Activated CD4-positive, alpha-beta T cell treated with anti-CD3 and anti-CD28 coated beads for 1 hour (primary cell): Measurements from ENCODE around the gene COMMD9.
"Not testable (repeated sequence)": the region's sequence is repeated elsewhere in the genome, so short reads cannot be mapped to it uniquely, and the experiment has no call there.

Experiments
- DNase-seq: peaks from one replicate; pipeline ENCODE4 v3.0.0-alpha.2; 2020

Gene COMMD9

DNA sequence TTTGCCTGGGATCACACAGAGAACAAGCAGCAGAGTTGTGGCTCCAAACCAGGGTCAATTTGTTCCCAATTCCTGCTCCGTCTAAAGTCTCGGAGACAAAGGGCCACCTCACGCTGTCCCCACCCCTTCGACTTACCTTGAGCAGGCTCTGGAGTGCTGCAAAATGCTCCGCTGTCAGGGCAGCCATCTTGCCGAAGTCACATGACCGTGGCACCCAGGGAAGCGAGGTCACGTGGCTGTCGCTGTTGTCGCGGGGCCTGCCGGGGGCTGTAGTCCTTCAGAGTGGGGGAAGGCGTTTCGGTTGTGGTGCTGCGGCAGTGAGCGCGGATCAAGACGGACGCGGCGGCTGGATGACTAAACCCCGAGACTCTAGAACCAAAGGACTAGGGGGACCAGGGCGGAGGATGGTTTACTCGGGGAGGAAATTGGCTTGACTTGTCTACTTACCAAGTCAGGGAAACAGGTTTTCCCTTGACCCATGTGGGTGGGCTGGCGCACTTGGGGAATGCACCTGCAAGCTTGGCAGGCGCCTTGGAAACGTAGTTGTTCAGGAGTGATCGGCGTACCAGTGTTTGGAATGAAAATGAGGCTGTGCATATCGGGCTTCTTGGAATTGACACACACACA is at the start of gene COMMD9:
Gene COMMD9, minus strand, starts transcription at position 199 of the 627 bp plus-strand sequence. Its CDS starts 12 bp downstream, at position 187.
- peak; percentile 91 for DNase-seq

DNA sequence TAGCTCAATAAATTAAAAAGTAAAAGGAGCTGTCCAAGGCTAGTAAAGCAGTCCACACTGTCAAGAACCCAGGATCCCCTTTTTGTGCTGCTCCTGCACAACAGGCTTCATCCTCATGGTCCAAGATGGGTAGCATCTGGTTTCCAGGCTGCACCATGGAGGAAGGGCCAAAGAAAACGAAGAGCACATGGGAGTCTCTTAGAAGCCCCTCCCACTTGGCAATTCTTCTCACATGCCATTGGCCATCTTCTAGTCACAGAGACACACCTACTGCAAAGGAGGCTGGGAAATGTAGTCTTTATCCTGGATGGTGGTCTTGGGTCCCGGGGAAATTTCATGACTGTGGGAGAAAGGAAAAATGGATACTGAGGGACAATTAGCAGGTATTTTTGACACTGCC is 44.7 kb upstream of the COMMD9 start:
- no peak for DNase-seq

DNA sequence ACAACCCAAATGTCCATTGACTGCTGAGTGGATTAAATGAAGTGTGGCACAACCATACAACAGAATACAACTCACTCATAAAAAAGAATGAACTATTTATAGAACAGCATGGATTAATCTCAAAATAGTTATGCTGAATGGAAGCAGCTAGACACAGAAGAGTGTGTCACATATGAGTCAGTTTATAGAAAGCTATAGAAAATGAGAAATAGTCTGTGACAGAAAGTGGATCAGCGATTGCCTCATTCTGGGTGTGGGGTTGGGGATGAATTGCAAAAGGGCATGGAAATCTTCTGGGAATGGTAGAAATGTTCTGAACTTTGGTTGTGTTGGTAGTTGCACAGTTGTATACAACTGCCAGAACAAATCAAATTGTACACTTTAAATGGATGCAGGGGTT is 44.2 kb upstream of the COMMD9 start:
- DNase-seq = no peak

DNA sequence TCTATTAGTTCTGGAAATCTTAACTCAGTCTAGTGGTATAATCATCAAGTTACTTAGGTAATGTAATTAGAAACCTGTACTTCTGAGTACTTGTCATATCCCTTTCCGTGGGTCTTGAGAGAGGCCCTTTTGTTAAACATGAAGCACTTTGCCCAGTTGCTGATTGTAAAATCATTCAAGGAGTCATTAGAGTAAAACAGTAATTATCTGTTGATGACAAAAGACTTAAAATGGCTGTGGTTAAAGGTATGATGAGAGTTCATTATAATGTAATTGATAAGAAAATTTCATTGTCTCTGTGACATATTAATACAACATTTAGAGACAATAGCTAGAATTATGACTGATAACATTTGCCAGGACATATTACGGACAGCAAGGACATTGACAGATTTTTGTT is 41.2 kb upstream of the COMMD9 start:
- DNase-seq = no peak

DNA sequence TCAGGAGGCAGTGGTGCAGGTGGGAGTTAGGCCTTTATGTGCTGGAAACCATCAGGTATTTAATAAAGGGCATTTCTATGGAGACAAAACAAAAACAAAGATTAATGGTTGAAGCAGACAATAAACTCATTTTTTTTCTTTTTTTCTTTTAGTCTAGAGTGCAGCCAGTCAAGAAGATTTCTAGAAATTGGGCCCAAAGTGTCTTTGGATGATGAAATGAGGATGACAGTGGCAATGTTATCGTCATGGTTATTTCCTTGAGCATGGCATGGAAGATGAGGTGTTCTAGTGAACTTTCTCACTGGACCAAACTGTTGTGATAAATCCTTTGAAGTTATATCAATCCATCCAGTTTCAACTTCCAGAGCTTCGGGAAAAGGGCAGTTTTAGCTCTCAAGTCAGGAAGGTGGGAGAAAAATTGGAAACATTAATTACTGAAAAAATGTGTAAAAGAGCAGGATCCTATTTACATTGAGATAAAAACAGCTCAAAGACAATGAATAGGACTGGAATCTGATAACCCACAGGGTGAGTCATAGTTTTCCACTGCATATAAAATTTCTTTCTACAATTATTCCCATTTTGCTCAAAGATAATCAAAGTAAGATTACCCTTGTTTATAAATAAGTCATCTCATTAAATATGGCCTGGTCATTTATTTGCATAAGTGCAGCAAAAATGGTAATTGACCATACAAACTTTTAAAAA is 39.9 kb upstream of the COMMD9 start:
- no peak for DNase-seq

DNA sequence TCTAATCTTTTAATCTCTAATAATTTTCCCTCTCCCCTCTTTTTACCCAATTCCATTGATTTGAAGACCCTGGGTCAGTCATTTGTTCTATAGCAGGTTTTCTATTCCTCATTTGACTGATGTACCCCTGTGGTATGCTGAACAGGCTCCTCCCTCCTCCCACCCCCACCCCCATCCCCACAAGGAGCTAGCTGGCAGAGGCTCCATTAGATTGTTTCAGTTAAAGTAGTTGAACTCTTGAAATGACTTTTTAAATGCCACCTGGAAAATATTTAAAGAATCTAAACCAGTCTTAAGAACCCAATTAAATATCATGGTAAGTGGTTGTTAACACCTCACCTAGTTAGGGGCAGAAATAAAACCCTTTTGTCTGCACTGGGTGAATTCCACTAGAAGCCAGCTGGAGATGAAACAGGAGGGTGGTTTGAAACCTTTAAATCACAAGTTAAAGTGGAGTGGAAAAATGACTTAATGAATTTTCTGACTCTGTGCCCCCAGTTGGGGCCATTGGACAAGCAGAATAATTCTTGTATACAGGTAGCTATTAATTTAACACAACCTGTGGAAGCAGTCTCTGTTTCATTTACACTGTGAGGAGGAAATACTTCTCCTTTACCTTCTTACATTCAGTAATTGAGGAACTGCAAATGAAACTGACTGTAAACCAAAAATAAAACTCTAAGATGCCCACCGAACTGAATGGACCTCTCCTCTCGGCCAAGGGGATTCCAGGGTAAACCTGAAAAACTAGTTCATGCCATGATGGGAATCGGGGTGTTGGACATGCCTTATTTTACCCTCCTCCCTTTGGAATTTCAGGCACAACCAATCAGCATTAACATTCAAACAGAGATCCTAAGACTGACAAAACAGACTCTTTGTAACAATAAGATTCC is 37.5 kb upstream of the COMMD9 start:
- no peak for DNase-seq

DNA sequence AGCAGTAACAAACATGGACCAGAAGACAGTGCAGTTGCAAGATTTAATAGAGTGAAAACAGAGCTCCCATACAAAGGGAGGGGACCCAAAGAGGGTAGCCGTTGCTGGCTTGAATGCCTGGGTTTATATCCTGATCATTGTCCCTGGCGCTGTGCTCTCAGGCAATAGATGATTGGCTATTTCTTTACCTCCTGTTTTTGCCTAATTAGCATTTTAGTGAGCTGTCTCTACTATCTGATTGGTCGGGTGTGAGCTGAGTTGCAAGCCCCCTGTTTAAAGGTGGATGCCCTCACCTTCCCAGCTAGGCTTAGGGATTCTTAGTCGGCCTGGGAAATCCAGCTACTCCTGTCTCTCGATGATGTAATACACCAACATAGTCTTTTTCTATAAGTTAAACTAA is 36.2 kb upstream of the COMMD9 start:
- not testable (repeated sequence) for DNase-seq

DNA sequence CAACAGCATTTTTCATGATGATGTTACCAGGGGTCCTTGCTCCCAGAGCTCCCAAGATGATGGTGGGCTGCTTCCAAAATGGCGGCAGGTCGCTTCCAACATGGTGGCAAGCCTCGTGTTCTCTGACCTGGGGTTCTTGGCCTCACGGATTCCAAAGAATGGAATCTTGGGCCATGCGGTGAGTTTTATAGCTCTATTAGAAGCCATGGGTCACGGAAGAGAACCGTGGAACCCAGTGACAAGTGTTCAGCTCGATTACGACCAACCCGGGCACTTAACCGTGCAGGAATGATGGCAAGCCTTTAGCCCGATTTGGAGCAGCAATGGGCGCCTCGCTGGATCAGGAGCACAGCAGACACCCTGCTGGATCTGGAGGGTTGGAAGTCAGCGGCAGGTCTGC is 35.7 kb upstream of the COMMD9 start:
- not testable (repeated sequence) for DNase-seq

DNA sequence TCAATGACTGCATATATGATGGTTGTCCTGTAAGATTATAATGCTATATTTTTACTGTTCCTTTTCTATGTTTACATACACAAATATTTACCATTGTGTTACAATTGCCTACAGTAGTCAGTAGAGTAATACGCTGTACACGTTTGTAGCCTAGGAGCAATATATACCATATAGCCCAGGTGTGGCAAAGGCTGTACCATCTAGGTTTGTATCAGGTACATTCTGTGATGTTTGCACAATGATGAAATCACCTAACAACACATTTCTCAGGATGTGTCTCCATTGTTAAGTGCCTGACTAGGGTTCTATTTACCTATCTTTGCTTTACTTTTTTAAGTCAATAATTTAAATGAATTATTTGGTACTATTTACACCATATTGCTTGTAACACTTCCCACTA is 28.8 kb upstream of the COMMD9 start:
- no peak for DNase-seq

DNA sequence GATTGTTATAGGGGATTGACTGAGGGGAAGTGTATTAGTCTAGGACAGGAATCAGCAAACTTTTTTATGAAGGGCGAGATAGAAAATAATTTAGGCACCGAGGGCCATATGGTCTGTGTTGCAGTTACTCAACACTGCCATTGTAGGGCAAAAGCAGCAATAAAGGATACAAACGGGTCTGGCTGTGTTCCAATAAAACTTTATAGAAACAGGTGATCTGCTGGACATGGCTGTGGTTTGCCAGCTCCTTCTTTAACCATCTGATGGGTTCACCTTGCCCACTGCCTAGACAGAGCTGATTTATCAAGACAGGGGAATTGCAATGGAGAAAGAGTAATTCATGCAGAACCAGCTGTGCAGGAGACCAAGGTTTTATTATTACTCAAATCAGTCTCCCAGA is 26.8 kb upstream of the COMMD9 start:
- no peak for DNase-seq

DNA sequence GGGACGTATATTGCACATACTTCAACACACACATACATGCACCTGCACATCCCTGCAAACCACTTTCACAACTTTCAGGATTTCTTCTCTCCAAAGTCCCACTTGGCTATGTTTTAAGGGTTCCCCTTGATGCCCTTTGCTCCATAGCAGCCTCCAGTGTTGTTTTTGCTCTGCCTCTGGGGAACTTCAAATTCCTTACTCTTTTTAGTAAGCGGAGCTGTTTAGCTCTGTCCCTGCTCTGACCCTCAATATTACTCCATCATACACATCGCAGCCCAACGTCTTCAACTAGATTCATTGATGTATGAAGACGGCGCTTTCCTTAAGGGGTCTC is 25.2 kb upstream of the COMMD9 start:
- DNase-seq = no peak

DNA sequence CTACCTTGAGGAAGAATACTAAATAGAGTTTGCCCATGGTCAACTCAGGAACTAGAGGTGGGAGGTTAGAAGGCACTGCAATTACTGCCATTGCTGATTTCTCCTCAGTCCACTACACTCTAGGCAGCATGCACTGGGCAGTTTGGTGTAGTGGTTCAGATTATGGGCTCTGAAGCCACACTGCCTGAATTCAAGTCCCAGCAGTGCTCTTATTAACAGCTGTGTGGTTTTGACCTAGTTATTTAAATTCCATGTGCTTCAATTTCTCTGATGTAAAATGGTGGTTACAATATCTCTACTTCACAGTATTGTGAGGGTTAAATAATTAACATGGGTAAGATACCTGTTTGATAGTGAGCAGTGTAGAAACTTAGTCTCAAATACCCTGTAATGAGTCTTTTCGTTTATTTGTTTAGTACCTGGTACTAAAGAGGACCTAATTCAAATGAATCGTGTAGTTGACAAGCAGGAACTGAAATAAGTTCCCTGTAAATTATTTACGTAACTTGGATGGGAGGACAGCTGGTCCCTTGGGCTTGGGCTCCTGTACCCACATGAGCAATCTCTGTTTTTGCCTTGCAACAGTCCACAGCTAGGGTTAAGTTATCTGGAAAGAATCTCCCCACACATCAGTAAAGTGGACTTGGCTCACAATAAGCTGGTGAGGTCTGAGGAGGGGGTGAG is 24.7 kb upstream of the COMMD9 start:
- DNase-seq = no peak

DNA sequence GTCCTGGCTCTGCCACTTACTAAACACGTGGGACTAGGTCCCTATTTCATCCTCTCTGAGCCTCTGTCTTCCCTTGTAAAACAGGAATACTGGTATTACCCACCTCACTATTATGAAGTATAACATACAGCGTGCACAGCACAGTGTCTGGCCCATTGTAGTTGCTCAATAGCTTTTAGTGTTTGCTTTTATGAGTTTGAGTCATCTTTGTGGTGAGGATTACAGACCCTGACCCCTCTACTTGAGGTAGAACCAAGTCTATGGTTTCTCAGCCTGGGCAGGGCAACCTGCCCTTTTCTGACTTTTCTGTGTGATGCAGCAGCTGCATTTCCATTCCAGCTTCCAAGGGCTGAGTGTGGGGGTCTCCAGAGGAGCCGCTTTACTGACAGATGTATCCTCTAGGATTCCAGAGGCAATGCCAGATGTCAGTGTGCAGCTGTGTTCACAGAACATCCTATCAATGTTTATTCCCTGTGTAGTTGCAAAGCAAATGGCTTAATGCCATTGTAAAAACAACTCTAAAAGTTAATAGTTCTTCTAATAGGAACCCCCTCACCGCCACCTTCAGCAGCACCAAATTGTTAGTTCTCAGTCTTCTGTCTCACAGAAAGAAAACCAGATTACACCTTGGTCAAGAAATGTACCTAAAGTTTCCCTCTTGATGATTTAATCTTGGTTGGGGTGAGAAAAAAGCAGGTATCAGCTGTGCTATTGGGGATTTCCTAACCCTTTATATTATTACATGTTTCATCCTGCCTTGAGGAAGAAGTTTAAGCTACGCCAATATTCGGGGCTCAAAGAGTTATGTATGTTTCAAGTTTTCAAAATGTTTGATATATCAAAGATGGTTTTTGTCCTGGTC is 23.6 kb upstream of the COMMD9 start:
- DNase-seq = no peak

DNA sequence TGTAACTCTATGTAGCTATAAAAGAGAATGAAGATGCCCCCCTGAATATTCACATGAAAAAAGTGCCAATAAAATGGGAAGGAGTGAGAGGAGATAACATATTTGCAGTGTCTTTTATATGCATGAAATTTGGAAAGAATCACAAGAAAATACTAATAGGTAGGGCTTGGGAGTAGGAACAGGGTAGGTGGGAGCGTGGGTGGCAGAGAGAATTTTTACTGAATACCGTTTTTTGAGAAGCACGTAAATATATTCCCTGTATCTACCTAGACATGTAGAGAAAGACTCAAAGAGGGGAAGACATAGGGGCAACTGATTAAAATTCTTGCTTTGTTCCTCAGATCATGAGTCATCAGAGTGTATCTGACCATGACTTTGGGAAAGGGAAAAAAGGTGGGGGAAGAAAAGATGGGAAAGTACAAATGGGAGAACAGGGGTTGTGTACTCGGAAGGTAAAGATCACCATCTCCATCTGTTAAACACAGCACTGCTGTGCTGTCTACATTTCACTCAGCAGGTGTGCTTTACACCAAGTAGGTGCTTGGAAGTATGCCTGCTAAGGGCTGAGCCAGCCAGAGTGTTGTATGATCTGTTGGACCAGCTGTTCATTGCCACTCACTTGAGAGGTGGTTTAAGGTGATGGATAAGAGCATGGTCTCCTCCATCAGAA is 22.8 kb upstream of the COMMD9 start:
- no peak for DNase-seq

DNA sequence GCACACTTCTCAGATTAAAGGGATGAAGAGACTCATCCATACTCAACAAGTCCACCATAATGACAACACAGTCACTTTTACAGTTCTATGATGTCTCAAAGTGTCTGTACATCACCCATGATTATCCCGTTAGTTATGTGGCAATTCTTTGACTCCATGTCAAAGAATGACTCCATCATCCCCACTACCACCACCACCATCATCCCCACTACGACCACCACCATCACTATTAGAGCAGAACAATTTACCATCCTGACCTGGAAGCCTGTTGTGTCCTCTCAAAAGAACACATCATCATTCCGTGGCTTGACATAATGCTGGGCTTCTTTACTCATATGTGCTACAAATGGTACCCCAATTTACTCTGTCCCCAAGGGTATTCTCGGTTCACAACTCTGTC is 20.6 kb upstream of the COMMD9 start:
- DNase-seq = no peak

DNA sequence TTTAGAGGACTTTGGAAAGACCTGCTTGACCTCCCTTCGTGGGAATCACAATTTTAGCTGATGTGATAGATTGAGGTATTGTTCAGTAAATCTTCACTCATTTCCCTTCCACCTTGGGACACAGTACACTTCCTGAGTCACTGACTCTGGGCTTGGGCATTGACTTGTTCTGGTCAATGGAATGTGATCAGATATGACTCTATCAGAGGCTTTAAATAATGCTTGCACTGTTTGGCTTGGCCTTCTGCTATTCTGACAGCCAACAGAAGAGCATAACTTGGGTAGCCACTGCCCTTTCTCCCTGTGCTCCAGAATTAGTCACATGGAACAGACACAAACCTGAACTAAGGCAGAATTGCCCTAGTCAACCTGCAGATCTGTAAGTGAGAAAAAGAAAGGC is 19.4 kb upstream of the COMMD9 start:
- DNase-seq = no peak

DNA sequence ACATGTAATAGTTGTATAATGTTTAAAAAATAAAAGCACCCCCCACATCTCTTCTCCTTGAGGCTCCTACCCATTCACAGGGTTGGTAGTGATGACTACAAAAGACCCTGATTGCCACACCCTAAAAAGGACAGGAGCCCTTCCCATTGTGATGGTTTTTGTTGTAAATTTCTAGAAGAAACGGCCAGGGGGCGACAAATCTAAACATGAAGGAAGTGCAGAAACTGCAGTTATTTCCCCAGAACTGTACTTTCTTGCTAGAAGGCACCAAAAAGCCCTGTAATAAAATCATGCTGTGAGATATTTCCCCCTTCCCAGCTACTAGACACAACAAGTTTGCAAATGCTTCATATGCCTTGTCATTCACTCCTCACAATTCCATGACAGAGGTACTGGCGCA is 17.7 kb upstream of the COMMD9 start:
- no peak for DNase-seq

DNA sequence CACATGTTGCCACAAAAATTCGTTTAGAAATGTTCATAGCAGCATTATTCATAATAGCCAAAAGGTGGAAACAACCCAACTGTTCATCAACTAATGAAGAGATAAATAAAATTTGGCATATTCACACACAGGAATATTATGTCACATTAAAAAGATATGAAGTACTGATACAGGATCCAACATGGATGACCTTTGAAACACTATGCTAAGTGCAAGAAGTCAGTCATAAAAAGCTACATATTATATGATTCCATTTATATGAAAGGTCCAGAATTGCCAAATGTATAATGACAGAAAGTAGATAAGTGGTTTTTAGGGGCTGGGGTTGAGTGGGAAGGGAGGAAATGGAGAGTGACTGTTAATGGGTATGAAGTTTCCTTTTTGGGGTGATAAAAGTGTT is 15.8 kb upstream of the COMMD9 start:
- DNase-seq = no peak

DNA sequence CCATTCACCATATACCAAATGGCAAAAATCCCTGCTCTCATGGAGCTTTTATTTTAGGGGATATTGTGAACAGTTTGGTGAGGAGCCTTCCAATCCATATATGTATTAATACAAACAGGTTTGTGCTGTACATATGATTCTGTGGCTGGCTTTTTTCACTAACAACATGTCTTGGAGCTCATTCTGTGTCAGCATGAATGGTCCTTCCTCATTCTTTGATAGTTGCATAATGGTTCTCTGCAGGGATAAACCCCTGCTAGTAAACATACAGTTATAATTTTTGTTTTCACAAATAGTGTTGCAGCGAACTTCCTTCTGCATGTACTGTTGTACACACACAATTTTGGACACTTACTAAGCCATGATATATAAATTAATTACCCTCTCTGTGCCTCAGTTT is 15.1 kb upstream of the COMMD9 start:
- DNase-seq = no peak

DNA sequence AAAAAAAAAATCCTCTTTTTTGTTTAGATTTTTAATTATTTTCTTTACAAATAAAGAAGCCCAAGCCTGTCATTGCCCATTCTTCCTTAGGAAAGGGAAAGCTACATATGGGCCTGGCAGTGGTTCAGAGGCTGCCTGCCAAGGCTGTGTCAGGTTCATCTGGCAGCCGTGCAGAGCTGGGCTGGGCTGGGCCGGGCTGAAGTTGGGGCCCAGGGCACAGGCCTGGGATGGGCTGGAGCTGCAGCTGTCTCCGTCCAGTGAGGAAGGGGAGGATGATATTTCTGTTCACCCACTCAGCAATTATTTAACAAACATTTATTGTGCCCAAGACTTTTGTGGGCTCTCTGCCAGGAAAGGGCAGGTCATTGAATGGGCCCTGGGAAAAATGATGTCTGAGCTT is 11.4 kb upstream of the COMMD9 start:
- DNase-seq = no peak

DNA sequence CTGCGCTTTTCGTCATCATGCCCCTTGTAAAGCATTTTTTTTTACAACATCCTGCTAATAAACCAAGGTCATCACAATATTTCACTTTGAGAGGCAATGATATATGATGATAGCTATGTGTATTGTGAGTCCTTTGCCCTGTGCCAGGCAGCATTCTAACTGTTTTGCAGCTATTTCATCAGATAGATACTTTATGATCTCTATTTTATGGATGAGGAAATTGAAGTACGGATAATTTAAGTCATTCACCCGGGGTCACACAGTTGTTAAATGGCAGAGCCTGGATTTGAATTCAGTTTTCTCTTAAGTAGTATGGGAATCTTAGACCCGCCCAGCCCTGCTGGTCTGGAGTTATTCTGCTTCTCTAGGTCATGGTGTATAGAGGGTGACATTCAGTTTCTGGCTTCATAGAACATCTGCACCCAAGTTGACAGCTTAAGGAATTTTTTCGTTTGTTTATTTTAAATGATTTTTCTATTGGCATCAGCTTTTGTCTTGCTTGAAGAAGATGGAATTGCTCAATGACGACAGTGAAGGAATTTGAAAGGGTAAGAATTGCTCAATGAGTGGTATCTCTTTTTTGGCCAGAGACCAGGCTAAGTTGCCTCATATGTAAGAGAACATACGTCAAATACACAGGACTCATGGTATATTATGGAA is 7.8 kb upstream of the COMMD9 start:
- no peak for DNase-seq
